Liver (tissue), 9 donors: Measurements from ENCODE around the gene TAGLN2. TPM values are rescaled to one million over a fixed set of nuclear protein-coding genes. Genes with fewer than 3 reads are reported as not detected.

Experiments used
- DNase-seq: peaks from one replicate; pipeline ENCODE4 v3.0.0-alpha.2; 2017; ENCODE audit warnings: low spot score
- H3K27ac ChIP-seq, 2 donors: one replicate each; pipeline ENCODE4 v1.7.0; 2013; ENCODE audit warnings: inconsistent platforms in 2 of 2, low read length in 2 of 2, control low read depth in 1 of 2, low read depth in 1 of 2, mild to moderate bottlenecking in 1 of 2
- H3K27me3 ChIP-seq, 4 donors: one replicate each; pipeline versions ENCODE4 v1.6.1 to v1.7.0; 2013; ENCODE audit warnings: low read length in 3 of 4, inconsistent platforms in 1 of 4, mild to moderate bottlenecking in 1 of 4, moderate library complexity in 1 of 4; ENCODE audit not compliant: control insufficient read depth in 4 of 4, insufficient read depth in 4 of 4
- H3K36me3 ChIP-seq, 4 donors: one replicate each; pipeline versions ENCODE4 v1.6.1 to v1.7.0; 2013; ENCODE audit warnings: low read length in 3 of 4, mild to moderate bottlenecking in 3 of 4, low read depth in 1 of 4, moderate library complexity in 1 of 4; ENCODE audit not compliant: control insufficient read depth in 4 of 4, insufficient read depth in 3 of 4
- H3K4me1 ChIP-seq, 4 donors: one replicate each; pipeline versions ENCODE4 v1.6.1 to v1.7.0; 2013; ENCODE audit warnings: low read length in 3 of 4, mild to moderate bottlenecking in 3 of 4, moderate library complexity in 1 of 4; ENCODE audit not compliant: control insufficient read depth in 4 of 4, insufficient read depth in 4 of 4
- H3K4me3 ChIP-seq, 3 donors: one replicate each; pipeline versions ENCODE4 v1.6.1 to v1.7.0; 2013; ENCODE audit warnings: low read length in 3 of 3, control low read depth in 1 of 3, low read depth in 1 of 3, mild to moderate bottlenecking in 1 of 3
- H3K9ac ChIP-seq, 2 donors: one replicate each; pipeline ENCODE4 v1.7.0; 2013; ENCODE audit warnings: low read length in 2 of 2, mild to moderate bottlenecking in 2 of 2, moderate library complexity in 2 of 2, control low read depth in 1 of 2, low read depth in 1 of 2
- H3K9me3 ChIP-seq, 4 donors: one replicate each; pipeline versions ENCODE4 v1.6.1 to v1.7.0; 2013; ENCODE audit warnings: low read length in 3 of 4; ENCODE audit not compliant: control insufficient read depth in 4 of 4
- ATF3 ChIP-seq: IDR thresholded peaks from 2 replicates; pipeline ENCODE4 v1.6.1; 2016; ENCODE audit warnings: antibody characterized with exemption
- CTCF ChIP-seq: fragments of 150-350 bp; IDR thresholded peaks from 2 replicates; pipeline ENCODE4 v1.5.1; 2017; ENCODE audit warnings: improper control_type of control experiment, low read depth, low read length; ENCODE audit not compliant: missing input control
- EGR1 ChIP-seq, 2 donors: IDR thresholded peaks; 2 replicates each; pipeline ENCODE4 v1.6.1; 2016 to 2018; ENCODE audit warnings: antibody characterized with exemption in 2 of 2, low read depth in 2 of 2
- FOXA1 ChIP-seq: IDR thresholded peaks from 2 replicates; pipeline ENCODE4 v1.6.1; 2016; ENCODE audit warnings: antibody characterized with exemption
- FOXA2 ChIP-seq: IDR thresholded peaks from 2 replicates; pipeline ENCODE4 v1.6.1; 2016; ENCODE audit warnings: antibody characterized with exemption
- GABPA ChIP-seq, 2 donors: IDR thresholded peaks in 1 of 2; conservative IDR thresholded peaks in 1 of 2; 2 replicates each; pipeline ENCODE4 v1.6.1; 2016; ENCODE audit warnings: antibody characterized with exemption in 2 of 2, mild to moderate bottlenecking in 1 of 2, moderate library complexity in 1 of 2
- HNF4A ChIP-seq, 2 donors: conservative IDR thresholded peaks; 2 replicates each; pipeline ENCODE4 v1.6.1; 2016; ENCODE audit warnings: antibody characterized with exemption in 2 of 2, mild to moderate bottlenecking in 2 of 2
- HNF4G ChIP-seq: IDR thresholded peaks from 2 replicates; pipeline ENCODE4 v1.6.1; 2016; ENCODE audit warnings: antibody characterized with exemption
- JUND ChIP-seq, 2 donors: IDR thresholded peaks; 2 replicates each; pipeline ENCODE4 v1.6.1; 2016; ENCODE audit warnings: antibody characterized with exemption in 2 of 2
- MAX ChIP-seq: IDR thresholded peaks from 2 replicates; pipeline ENCODE4 v1.6.1; 2016; ENCODE audit warnings: antibody characterized with exemption
- NR2F2 ChIP-seq: IDR thresholded peaks from 2 replicates; pipeline ENCODE4 v1.6.1; 2016; ENCODE audit warnings: antibody characterized with exemption
- RAD21 ChIP-seq, 2 donors: IDR thresholded peaks; 2 replicates each; pipeline ENCODE4 v1.6.1; 2016; ENCODE audit warnings: antibody characterized with exemption in 2 of 2, mild to moderate bottlenecking in 2 of 2
- REST ChIP-seq: IDR thresholded peaks from 2 replicates; pipeline ENCODE4 v1.6.1; 2016; ENCODE audit warnings: antibody characterized with exemption, mild to moderate bottlenecking
- RXRA ChIP-seq, 2 donors: IDR thresholded peaks; 2 replicates each; pipeline ENCODE4 v1.6.1; 2017 to 2018; ENCODE audit warnings: antibody characterized with exemption in 2 of 2, mild to moderate bottlenecking in 1 of 2
- SP1 ChIP-seq: IDR thresholded peaks from 2 replicates; pipeline ENCODE4 v1.6.1; 2018; ENCODE audit warnings: antibody characterized with exemption, mild to moderate bottlenecking
- TAF1 ChIP-seq: conservative IDR thresholded peaks from 2 replicates; pipeline ENCODE4 v1.6.1; 2016; ENCODE audit warnings: antibody characterized with exemption, mild to moderate bottlenecking
- YY1 ChIP-seq: IDR thresholded peaks from 2 replicates; pipeline ENCODE4 v1.6.1; 2016; ENCODE audit warnings: antibody characterized with exemption, mild to moderate bottlenecking
- ZBTB33 ChIP-seq: IDR thresholded peaks from 2 replicates; pipeline ENCODE4 v1.6.1; 2016; ENCODE audit warnings: antibody characterized with exemption
- WGBS: extraction: QIAGEN DNeasy Blood & Tissue Kit; methylation state at CpG from one replicate; pipeline ENCODE4 v1.1.7; 2013; 5-methylcytosine and 5-hydroxymethylcytosine counted together
- polyA plus RNA-seq, 2 donors: library from polyadenylated mRNA; stranded (reverse) in 1 of 2; unstranded in 1 of 2; fragments of 200-250 nt in 1 of 2; fragments of >200 nt in 1 of 2; fragmentation: Nextera tagmentation in 1 of 2; extraction: Ambion mirVana in 1 of 2; gene quantifications; one replicate each; pipeline versions ENCODE4 v1.2.1 to v1.2.3, GENCODE V29; 2013 to 2015
- total RNA-seq, 2 donors: library from RNA; depleted of rRNA; stranded (reverse); fragments of >200 nt; gene quantifications; one replicate each; pipeline ENCODE4 v1.2.3, GENCODE V29; 2014
- donor health status: healthy.
- donor health status: healthy.
- donor health status: healthy.
- donor health status: healthy.
- donor health status: healthy.

Gene TAGLN2
- total and polyA plus RNA-seq, 4 donors = 46.4 to 113 (median 79.8) TPM

GRCh38 chr1:159881622-159882526, 43.4 kb downstream of the TAGLN2 start (continued):
- TF ChIP-seq ZBTB33 = no peak
- no peak for TF ChIP-seq ATF3
- no peak for TF ChIP-seq YY1
- no peak for TF ChIP-seq MAX

- no peak overlapping the region for H3K27ac ChIP-seq
- no peaks in the 10 kb centered on the region for H3K27me3 ChIP-seq
- no peaks in the 10 kb centered on the region for H3K36me3 ChIP-seq
- H3K4me1 ChIP-seq = no peaks in the 10 kb centered on the region
- no peak for DNase-seq
- H3K4me3 ChIP-seq = no peak overlapping the region
- no peak overlapping the region for H3K9ac ChIP-seq
- no peaks in the 10 kb centered on the region for H3K9me3 ChIP-seq
- WGBS = 86% methylated on average over 3 of the region's 3 CpGs
- TF ChIP-seq CTCF (no peak), ATF3 (no peak), HNF4A (conservative IDR thresholded peaks at IDR 0.05) (no peak), REST (no peak), TAF1 (no peak), GABPA (IDR thresholded peaks at IDR 0.05 in 1 of 2, conservative IDR thresholded peaks at IDR 0.05 in 1 of 2) (no peak), FOXA2 (no peak), RXRA (IDR thresholded peaks at IDR 0.05) (no peak), EGR1 (IDR thresholded peaks at IDR 0.05; ENCODE audit: low read depth in 2 of 2) (no peak), NR2F2 (no peak), RAD21 (IDR thresholded peaks at IDR 0.05) (no peak), HNF4G (no peak), ZBTB33 (no peak), JUND (IDR thresholded peaks at IDR 0.05) (no peak), FOXA1 (no peak), SP1 (no peak), MAX (no peak), YY1 (no peak)
Measured at GRCh38 chr1:159880430-159880829, 44.9 kb downstream of the TAGLN2 start.
